GM18867 (cell line): Measurements from ENCODE around the gene SVOPL.

Source experiments
- ATAC-seq: cut with Tn5 transposase; IDR thresholded peaks from one replicate; pipeline ENCODE4 v1.9.1; 2021; ENCODE audit warnings: mild to moderate bottlenecking, moderate library complexity; ENCODE audit not compliant: unreplicated experiment

The SVOPL gene

DNA sequence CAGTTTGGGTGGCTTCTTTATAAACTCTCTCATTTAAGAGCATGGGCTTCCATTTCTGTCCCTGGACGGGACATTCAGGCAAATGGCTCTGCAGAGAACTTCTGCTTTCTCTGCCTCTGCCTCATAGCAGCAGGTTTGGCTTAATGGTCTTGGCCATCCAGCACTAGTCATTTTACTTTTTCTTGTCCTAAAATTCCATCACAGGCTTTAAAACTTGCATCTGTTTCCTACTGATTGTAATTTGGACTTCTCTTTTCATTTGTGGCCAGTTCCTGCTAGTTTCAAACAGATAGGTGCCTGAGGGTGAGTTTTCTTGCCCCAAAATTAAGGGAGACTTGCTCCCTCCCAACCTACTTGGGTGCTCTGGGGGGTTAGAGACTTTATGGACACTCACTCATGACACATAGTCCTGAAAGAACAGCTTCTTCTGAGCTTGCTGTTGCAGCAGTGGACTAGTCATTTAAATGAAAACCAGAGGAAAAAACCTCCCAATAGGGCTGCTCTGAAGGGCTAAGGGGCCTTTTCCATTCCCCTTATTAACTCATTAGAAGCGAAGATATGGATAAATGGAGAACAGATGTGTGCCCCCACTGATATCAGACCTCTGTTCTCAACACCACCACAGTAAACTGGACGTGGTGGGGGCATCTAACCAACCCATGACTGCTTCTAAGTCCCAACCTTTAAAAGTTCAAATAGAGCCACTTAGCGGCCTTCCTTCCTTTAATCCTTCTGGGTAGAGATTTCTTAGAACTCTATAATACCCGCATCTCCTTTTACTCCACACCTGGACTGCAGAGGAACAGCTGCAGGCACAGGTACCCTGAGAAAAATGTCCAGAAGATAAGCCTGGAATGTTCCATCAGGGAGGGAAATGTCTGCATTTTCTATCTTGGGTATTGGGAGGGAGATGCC lies 38.8 kb downstream of the SVOPL start:
- ATAC-seq: no peak

DNA sequence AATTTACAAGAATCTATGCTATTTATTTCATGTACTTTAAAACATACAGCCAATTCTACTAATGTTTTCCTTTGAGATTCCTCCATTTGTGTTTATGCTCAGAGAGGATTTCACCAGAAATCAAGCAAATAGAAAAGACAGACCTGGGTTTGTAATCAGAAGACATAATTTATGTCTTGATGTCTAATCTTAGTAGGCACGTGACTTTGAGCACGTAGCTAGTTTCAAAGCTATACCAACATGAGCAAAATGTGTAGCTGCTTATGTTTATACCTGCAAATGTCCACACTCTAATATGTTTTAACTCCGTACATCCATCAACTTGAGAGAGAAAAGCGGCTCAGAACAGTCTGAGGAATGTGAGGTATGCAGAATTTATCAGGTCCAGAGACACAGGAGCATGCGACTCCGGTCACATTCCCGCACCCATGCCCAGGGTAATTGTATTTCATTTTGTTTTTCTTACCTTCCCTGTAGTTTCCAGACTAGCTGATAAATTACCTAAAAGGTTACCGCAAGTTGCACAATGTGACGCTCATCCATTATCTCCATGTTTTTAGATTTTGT lies 40.0 kb downstream of the SVOPL start:
- ATAC-seq: no peak

DNA sequence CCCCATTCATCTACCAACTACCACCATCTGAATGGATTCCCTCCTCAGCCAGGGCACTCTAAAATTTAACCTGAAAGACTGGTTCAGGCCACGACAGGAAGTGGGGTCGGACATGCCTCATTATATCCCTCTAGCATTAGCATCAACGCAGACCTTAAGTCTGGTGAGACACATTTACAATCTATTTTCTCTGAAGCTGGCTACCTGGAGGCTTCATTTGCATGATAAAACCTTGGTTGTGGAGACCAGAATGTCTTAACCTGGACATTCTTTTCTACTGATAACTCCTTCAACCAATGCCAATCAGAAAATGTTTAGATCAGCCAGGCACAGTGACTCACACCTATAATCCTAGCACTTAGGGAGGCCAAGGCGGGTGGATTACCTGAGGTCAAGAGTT lies 42.3 kb downstream of the SVOPL start:
- no peak for ATAC-seq

DNA sequence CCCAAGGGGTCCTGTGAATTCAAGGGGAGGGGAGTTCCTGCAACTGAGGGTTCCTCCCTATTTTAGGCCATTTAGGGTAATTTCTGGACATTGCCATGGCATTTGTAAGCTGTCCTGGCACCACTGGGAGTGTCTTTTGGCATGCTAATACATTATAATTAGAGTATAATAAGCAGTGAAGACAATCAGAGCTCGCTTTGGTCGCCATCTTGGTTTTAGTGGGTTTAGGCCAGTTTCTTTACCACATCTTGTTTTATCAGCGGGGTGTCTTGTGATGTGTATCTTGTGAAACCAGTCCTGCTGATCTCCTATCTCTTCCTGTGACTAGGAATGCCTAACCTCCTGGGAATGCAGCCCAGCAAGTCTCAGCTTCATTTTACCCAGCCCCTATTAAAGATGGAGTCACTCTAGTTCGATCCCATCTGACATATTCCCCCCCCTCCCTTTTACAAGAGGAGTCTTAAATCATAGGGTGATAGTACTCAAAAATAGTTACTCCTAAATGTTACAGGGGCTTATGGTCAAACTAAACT lies 43.2 kb downstream of the SVOPL start:
- ATAC-seq: no peak

DNA sequence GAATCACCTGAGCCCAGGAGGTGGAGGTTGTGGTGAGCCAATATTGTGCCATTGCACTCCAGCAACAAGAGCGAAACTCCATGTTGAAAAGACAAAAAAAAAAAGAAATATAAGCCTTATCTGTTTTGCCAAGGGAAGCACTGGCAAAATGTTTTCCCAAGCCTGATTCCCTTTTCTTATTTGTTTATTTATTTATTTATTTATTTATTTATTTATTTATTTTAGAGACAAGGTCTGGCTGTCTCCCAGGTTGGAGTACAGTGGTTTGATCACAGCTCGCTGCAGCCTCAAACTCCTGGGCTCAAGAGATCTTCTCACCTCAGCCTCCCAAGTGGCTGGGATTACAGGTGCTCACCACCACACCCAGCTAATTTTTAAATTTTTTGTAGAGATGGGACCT lies 44.2 kb downstream of the SVOPL start:
- no peak for ATAC-seq

GRCh38 chr7:138654616-138655015 lies 46.5 kb downstream of the SVOPL start:
- ATAC-seq: no peak

DNA sequence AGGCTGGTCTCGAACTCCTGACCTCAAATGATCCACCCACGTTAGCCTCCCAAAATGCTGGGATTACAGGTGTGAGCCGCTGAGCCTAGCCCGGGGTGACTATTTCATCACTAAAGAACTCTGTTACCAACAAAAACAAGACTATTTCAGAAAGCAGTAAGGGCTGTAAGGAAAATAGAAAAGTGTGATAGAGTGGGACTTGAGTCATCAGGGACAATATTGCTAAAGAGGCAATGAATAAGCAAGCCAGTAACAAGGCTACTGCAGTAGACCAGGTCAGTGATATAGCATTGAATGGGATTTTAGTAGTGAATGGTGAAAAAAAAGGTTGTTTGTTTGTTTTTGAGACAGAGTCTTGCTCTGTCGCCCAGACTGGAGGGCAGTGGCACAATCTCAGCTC lies 51.7 kb downstream of the SVOPL start:
- no peak for ATAC-seq

GRCh38 chr7:138645284-138645683 lies 55.9 kb downstream of the SVOPL start:
- ATAC-seq: no peak

DNA sequence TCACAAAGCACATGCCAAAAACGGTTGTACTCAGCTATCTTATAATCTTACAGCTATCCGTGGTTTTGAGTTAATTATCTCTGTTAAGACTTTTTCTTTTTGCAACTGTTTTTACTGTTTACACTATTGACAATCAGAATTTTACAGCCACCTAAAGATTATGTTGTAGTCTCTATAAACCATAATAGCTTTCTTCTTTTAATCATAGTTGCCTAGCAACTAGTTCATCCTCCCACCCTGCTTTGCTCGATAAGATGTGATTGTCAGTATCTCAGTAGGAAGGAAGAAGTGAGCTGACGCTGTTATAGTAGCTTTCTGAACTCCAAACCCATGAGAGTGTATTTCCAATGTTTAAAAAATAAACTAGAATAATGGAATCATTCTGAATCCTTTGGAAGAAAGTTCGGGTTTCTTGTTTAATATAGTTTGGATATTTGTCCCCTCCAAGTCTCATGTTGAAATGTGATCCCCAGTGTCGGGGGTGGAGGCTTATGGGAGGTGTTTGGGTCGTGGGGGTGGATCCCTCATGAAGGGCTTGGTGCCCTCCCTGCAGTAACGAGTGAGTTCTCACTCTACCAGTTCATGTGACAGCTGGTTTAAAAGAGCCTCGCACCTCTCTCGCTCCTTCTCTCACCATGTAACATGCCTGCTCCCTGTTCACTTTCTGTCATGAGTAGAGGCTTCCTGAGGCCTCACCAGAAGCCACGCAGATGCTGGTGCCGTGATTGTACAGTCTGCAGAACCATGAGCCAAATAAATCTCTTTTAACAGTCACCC lies 68.1 kb downstream of the SVOPL start:
- ATAC-seq: no peak

DNA sequence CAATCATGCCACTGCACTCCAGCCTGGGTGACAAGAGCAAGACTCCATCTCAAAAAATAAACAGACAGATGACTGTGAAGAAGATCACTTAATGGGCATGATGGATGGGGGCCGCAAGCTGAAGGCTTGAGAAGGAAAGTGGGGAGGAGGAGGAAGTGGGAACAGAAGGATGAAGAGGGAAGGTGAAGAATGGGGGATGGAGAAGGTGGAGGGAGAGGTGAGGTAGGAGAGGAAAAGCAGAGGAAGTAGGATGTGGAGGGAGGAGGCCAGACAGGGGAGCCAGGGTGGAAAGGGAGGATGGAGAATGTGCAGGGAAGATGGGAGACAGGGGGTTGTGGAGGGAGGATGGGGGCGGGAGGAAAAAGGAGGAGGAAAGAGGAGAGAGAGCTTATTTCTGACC lies 68.8 kb downstream of the SVOPL start:
- no peak for ATAC-seq

DNA sequence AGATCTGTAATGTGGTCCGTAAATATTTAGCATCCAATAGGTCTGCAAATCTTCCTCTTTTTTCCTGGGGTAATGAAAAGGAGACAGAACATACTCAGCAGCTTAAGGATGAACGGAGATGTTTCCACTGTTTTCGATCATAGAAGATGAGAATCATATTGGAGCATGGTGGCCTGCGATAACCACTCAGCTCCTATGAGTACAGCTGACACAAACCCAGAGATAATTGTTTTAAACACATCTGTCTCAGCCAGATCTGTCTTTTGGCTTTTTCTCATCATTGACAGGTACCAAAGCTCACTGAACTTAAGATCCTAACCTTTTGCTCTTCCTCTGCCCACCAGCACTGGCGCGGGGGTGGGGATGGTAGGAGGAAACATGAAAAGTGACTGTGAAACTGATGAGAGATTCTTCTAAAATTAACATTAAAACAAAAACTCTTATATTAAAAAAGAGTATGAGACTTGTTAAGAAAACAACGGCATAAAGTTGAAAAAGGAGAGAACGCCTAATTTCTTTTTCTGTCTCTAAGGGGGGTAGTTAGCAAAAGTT lies 71.0 kb downstream of the SVOPL start:
- ATAC-seq: no peak

DNA sequence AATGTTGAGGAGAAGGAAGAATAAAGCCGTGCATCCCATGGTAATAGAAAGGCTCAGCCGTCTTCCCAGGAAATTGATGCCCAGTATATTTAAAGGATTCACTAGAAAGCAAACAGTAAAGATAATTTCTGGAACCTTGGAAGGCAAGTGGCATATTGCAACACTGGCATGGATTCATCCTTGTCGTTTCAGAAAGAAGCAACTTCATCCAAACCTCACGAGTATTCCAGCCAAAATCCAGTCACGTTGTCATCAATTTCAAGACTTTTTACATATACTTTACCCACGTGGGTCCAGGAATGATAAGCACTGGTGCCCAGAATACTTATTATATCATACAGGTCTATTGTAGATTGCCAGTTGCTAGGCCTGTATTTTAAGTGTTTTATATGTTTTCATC lies 73.8 kb downstream of the SVOPL start:
- ATAC-seq: no peak

- ATAC-seq: no peak
Observed at GRCh38 chr7:138626846-138627245, 74.3 kb downstream of the SVOPL start.

GRCh38 chr7:138625849-138626230 lies 75.3 kb downstream of the SVOPL start:
- no peak for ATAC-seq

DNA sequence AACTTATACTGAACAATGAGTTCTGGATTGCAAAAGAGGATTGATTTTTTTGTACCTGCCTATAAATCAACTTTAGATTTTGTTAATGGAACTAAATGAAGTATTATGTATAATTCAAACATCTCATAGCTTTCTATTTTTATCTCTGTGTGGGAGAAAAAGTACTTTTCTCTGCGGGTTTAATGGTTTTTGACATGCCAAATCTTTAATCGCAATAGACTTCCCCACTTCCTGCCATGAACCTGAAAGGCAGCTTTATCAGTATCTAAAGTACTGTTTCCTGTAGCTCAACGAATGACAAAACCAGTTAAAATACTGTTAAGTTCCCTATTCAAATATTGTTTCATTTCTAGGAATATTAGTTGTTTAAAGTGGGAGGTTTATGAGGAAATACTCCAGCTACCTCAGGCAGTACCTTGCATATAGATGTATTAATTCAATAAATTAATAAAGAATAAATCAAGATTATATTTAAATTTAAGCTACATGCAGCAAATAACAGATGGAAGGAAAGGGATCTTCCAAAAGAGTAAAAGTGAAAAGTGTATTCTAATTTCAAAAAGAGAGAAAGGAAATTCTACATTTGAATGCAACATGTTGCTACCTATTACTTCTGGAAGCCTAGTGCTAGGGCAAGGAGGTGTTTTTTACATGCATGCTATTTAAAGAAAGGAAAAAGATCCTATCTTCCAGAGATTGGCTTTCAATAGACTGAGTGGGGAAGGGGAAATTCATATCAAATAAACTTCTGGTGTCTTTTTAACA lies 75.9 kb downstream of the SVOPL start:
- no peak for ATAC-seq

GRCh38 chr7:138622841-138623240 lies 78.3 kb downstream of the SVOPL start:
- no peak for ATAC-seq

- no peak for ATAC-seq
Observed at GRCh38 chr7:138618933-138619332, 82.2 kb downstream of the SVOPL start.

GRCh38 chr7:138618506-138618905 lies 82.7 kb downstream of the SVOPL start:
- ATAC-seq: no peak

- ATAC-seq: no peak
Observed at GRCh38 chr7:138616085-138616484, 85.1 kb downstream of the SVOPL start.

- no peak for ATAC-seq
Observed at GRCh38 chr7:138613630-138614029, 87.5 kb downstream of the SVOPL start.
